Activated CD4-positive, alpha-beta T cell treated with anti-CD3 and anti-CD28 coated beads for 1 hour (primary cell): Measurements from ENCODE around the gene ATN1.

ENCODE experiments used
- DNase-seq: peaks from one replicate; pipeline ENCODE4 v3.0.0-alpha.2; 2020

Gene ATN1

DNA sequence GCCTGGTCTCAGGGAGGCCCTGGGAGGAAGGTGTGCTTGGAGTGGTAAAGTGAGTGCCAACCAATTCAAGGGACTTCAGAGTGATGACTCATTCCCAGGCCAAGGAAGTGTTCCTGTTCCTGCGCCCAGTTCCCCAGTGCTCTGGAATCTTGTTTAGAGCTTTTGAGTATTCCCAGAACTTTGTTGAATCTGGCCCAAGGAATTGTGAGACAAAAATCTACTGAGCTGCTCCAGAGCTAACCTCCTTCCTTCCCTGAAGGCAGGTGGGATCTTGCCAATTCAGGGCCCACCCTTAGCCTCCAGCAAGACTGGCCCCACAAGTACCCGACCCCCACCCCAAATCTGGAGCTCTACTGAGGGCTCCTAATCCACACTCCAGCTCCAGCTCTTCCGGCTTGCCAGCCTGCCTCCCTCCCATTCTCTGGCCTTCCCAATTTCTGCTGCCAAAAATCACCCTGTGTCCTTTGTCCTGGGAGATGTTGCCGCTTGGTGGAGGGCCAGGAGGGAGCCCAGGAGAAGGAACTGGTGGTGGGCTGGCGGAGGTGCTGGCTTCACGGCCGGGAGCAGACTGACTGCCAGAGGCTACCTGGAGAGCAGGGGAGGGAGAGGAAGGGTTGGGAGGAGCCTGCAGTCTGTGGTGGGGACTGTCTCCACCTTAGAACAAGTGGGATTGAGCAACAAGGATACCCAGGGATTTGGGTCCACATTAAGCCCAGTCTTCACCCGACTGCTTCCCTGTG lies 2.0 kb upstream of the ATN1 start:
- no peak for DNase-seq

- DNase-seq: no peak
Observed at GRCh38 chr12:6928022-6928702, 403 bp downstream of the ATN1 start.

DNA sequence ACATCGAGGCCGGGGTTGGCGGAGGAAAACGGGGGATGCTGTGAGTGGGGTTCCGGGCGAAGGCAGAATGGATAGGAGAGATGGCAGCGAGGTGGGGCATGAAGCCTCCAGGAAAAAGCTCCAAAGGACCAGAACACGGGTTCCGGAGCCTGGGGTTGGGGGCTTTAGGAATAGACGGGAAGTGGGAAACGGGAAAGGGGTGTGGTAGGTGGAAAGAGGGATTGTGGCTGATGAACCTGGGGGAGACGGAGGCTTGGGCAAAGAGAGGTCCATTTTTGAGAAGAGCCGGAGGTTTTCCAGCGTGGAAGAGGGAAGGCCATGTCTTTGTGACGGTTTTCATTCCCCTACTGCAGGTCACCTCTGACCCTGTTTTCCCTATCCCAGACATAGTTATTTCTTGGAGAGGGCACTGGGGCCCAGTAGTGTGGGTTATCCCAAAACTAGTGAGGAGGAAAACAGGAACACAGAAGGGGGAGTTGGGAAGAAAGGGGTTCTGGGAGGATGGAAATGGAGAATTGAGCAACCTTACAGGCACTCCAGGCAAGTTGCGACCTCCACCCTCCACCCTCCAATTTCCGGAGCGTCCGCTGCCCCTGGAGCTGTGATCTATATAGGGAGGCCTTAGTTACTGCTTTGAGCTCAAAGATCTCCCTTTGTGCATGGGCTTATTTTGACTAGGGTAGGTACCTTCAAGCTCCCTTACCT lies 1.1 kb downstream of the ATN1 start:
- no peak for DNase-seq

DNA sequence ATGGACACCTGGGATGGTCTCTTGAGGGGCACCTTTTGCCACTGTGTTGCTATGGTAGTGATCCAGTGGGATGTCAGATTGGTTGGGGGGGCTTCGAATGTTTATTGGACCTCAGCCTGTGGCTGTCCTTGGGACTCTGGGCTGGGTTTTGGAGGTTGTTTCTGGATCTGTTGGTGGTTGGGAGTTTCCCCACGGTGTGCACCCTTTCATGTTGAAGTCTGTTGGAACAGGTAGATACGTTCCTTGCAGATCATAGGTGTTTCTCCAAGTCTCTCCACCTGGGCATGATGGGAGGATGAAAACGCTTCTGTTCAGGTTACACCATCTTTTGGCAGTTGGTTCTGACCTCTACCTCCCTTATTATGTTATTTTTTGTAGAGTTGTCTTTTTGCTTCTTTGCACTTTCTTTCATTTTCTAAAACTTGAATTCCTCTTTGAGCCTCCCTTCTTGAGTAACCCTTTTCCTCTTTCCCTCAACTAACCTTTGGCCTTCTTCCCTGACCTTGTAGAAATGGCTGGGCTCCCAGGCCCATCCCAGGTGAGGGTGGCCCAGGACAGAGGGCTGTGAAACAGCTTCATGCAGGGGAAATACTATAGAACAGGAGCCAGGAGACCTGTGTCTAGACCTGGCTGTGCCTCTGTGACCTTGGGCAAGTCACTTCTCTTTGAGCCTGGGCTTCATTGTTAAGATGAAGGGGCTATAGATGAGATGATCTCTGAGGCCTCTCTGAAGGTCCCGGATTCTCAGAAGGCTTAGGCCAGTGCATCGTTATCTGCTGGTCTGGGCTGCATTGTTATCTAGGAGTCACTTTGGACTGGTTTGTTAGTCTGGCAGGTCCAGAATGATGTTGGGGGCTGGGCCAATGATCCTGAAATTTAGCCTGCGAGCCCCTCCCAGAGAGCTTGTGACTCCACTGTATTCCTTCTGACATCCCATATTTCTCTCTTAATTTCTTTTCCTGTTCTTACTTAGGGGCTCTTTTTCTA lies 2.0 kb downstream of the ATN1 start:
- DNase-seq: no peak

DNA sequence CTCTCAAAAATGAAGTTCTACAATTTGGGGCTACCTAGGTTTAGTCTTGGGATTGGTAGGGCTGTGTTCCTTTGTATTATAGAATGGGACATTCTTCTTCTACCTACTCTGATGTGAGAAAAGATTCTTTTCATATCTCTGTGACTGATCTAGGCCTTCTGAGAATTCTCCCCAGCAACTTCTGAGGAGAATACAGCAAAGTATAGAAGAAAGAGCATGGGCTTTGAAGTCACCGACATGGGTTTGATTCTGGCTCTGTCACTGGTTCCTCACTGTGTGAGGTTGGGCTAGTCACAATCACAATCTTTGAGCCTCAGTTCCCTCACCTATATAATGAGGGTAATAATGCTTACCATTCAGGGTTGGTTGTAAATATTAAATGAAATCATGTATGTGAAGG lies 5.0 kb downstream of the ATN1 start:
- no peak for DNase-seq

DNA sequence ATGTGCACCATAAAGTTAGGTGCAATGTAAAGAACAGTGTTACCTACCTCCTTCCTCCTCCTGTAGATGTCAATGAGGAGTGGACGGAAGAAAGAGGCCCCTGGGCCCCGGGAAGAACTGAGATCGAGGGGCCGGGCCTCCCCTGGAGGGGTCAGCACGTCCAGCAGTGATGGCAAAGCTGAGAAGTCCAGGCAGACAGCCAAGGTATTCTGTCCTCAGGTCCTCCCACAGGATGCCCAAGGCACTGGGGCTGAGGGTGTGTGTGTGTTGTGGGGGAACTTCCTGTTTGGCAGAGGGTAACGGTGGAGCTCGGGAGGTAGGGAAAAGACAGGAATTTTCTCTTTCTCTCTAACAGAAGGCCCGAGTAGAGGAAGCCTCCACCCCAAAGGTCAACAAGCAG lies 6.4 kb downstream of the ATN1 start:
- no peak for DNase-seq

GRCh38 chr12:6935371-6936193 lies 7.8 kb downstream of the ATN1 start:
- DNase-seq: no peak

GRCh38 chr12:6936194-6936635 lies 8.5 kb downstream of the ATN1 start:
- no peak for DNase-seq

GRCh38 chr12:6936636-6937480 lies 9.1 kb downstream of the ATN1 start:
- peak; percentile 52 for DNase-seq

GRCh38 chr12:6937481-6938352 lies 10.0 kb downstream of the ATN1 start:
- peak; percentile 93 for DNase-seq

DNA sequence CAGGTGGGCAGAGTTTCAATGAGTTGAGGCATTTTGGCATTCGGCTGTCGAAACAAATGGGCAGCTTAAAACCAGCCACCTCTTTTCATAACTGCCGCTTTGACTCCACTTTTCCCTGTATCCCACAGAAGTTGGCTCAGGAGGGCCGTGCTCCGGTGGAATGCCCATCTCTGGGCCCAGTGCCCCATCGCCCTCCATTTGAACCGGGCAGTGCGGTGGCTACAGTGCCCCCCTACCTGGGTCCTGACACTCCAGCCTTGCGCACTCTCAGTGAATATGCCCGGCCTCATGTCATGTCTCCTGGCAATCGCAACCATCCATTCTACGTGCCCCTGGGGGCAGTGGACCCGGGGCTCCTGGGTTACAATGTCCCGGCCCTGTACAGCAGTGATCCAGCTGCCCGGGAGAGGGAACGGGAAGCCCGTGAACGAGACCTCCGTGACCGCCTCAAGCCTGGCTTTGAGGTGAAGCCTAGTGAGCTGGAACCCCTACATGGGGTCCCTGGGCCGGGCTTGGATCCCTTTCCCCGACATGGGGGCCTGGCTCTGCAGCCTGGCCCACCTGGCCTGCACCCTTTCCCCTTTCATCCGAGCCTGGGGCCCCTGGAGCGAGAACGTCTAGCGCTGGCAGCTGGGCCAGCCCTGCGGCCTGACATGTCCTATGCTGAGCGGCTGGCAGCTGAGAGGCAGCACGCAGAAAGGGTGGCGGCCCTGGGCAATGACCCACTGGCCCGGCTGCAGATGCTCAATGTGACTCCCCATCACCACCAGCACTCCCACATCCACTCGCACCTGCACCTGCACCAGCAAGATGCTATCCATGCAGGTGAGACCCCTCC lies 10.8 kb downstream of the ATN1 start:
- DNase-seq: no peak

- DNase-seq: no peak
Observed at GRCh38 chr12:6939191-6939540, 11.4 kb downstream of the ATN1 start.

- no peak for DNase-seq
Observed at GRCh38 chr12:6941267-6941666, 13.5 kb downstream of the ATN1 start.

DNA sequence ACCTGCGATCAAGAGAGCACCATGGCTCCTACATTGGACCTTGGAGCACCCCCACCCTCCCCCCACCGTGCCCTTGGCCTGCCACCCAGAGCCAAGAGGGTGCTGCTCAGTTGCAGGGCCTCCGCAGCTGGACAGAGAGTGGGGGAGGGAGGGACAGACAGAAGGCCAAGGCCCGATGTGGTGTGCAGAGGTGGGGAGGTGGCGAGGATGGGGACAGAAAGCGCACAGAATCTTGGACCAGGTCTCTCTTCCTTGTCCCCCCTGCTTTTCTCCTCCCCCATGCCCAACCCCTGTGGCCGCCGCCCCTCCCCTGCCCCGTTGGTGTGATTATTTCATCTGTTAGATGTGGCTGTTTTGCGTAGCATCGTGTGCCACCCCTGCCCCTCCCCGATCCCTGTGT lies 14.0 kb downstream of the ATN1 start:
- no peak for DNase-seq

DNA sequence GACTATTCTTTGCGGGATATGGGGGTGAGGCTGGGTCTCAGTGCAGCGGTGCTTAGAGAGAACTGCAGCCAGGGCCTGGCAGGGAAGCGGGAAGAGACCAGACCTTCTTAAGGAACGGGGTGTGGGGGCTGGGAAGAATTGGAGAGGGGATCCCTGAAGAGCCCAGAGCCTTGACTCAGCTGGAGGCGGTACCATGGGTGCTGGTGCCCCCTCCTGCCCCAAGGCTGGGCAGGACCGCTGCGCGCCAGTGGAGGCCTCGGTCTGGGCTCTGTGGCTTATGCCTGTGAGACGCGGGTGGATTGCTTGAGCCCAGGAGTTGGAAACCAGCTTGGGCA lies 14.5 kb downstream of the ATN1 start:
- DNase-seq: no peak

- peak; percentile 61 for DNase-seq
Observed at GRCh38 chr12:6943389-6943721, 15.6 kb downstream of the ATN1 start.

DNA sequence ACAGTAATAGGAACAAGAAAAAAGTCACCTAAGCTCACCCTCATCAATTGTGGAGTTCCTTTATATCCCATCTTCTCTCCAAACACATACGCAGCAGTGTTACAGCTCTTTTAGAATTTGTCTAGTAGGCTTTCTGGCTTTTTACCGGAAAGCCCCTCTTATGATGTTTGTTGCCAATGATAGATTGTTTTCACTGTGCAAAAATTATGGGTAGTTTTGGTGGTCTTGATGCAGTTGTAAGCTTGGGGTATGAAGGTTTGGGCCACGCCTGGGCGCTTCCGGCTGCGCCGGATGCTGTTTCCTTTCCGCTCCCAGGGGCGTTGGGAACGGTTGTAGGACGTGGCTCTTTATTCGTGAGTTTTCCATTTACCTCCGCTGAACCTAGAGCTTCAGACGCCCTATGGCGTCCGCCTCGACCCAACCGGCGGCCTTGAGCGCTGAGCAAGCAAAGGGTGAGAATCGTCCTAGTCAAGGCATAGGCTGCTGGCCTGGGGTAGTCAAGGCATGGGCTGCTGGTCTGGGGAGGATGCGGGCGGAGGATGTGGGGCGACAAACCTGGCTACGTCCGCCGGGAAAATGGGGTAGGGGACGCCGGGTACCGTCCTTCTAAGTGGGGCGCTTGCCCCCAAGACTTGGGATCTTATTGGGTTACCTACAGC lies 16.1 kb downstream of the ATN1 start, which contains the start of the genes C12orf57 and RNU7-1:
Gene C12orf57, plus strand, starts transcription at position 301 of the 659 bp plus-strand sequence. Its CDS starts 100 bp downstream, at position 401.
Gene RNU7-1, plus strand, starts transcription at position 95 of the 659 bp plus-strand sequence.
- peak; percentile 67 for DNase-seq
